ENCODE measurements around the gene IGF1. TPM values are rescaled to one million over a fixed set of nuclear protein-coding genes. Genes with fewer than 3 reads are reported as not detected.

IGF1 gene
- total RNA-seq, 1 experiment from 2014 or later, result 0.42 TPM

- intact Hi-C loops (cut with micrococcal nuclease), result no loop called here
- Histone ChIP-seq H3K4me2 (ENCODE audit: low read length) (no peak overlapping the region), H3K9me2 (ENCODE audit: insufficient read depth) (no peaks in the 10 kb centered on the region), H3K9me3 (ENCODE audit: control insufficient read depth in 1 of 2, insufficient read depth in 1 of 2, low read depth in 1 of 2, low read length in 2 of 2) (no peaks in the 10 kb centered on the region; a peak in 1 of 4 replicates), H4K20me1 (ENCODE audit: insufficient read depth) (no peaks in the 10 kb centered on the region), H3K4me3 (replicated peaks in 1 of 2; ENCODE audit: low read depth in 1 of 2, low read length in 2 of 2) (no peak overlapping the region), H3K36me3 (ENCODE audit: control insufficient read depth in 1 of 2, insufficient read depth in 2 of 2, low read length in 2 of 2) (no peaks in the 10 kb centered on the region), H3K27me3 (ENCODE audit: insufficient read depth, low read length) (no peaks in the 10 kb centered on the region), H3K9ac (ENCODE audit: low read length) (no peak overlapping the region), H3K4me1 (ENCODE audit: control insufficient read depth in 1 of 2, insufficient read depth in 2 of 2, low read length in 2 of 2) (no peaks in the 10 kb centered on the region), H2AFZ (ENCODE audit: low read depth, low read length, poor library complexity, severe bottlenecking) (no peak overlapping the region), H3K79me2 (ENCODE audit: insufficient read depth, low read length) (no peaks in the 10 kb centered on the region), H3K27ac (ENCODE audit: low read depth, low read length) (no peak overlapping the region)
- ChIA-PET CTCF (no interaction called here), POLR2A (no interaction called here), RAD21 (ENCODE audit: low non-redundant PET in 1 of 2, low total read pairs in 2 of 2, uncharacterized antibody in 2 of 2, unreplicated experiment in 2 of 2) (no interaction called here)
- BruUV-seq (replicated peaks), result no TSS peak
- ATAC-seq (no peak), DNase-seq (ENCODE audit: low read depth, low spot score) (no peak)
- TF ChIP-seq EZH2 (IDR thresholded peaks at IDR 0.05), result no peak
- TF ChIP-seq POLR2A (IDR thresholded peaks at IDR 0.05; ENCODE audit: borderline replicate concordance, extremely low read depth, insufficient read depth, insufficient read length), result no peak
- TF ChIP-seq POLR2AphosphoS5 (IDR thresholded peaks at IDR 0.05; ENCODE audit: low read depth, low read length), result no peak
- no peak for TF ChIP-seq ZNF274 (IDR thresholded peaks at IDR 0.05; ENCODE audit: low read depth, low read length)
- TF ChIP-seq SIN3A (IDR thresholded peaks at IDR 0.05; ENCODE audit: low read depth), result no peak
- TF ChIP-seq ZFX (IDR thresholded peaks at IDR 0.05), result no peak
- no peak for TF ChIP-seq EGR1 (IDR thresholded peaks at IDR 0.05; ENCODE audit: low read depth)
- TF ChIP-seq CBX3 (IDR thresholded peaks at IDR 0.05; ENCODE audit: low read depth), result no peak
- no peak for TF ChIP-seq SRF (IDR thresholded peaks at IDR 0.05; ENCODE audit: low read depth)
- TF ChIP-seq RAD21 (IDR thresholded peaks at IDR 0.05; ENCODE audit: low read depth), result no peak
- no peak for TF ChIP-seq SP1 (IDR thresholded peaks at IDR 0.05; ENCODE audit: low read depth)
- no peak for TF ChIP-seq YY1 (IDR thresholded peaks at IDR 0.05; ENCODE audit: extremely low read depth, insufficient replicate concordance, low read depth, low read length)
- no peak for TF ChIP-seq TCF7L2 (IDR thresholded peaks at IDR 0.05; ENCODE audit: borderline replicate concordance, extremely low read depth, insufficient read depth, insufficient read length)
- TF ChIP-seq, protein P1, sequence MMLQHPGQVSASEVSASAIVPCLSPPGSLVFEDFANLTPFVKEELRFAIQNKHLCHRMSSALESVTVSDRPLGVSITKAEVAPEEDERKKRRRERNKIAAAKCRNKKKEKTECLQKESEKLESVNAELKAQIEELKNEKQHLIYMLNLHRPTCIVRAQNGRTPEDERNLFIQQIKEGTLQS (IDR thresholded peaks at IDR 0.05), result no peak
Observed at GRCh38 chr12:102372087-102372486, 108.3 kb downstream of the IGF1 start.

GRCh38 chr12:102371165-102371564 lies 109.2 kb downstream of the IGF1 start:
- ChIA-PET CTCF (no interaction called here), RAD21 (ENCODE audit: low non-redundant PET in 1 of 2, low total read pairs in 2 of 2, uncharacterized antibody in 2 of 2, unreplicated experiment in 2 of 2) (no interaction called here), POLR2A (no interaction called here)
- Histone ChIP-seq H3K27ac (ENCODE audit: low read depth, low read length) (no peak overlapping the region), H4K20me1 (ENCODE audit: insufficient read depth) (no peaks in the 10 kb centered on the region), H2AFZ (ENCODE audit: low read depth, low read length, poor library complexity, severe bottlenecking) (no peak overlapping the region), H3K27me3 (ENCODE audit: insufficient read depth, low read length) (no peaks in the 10 kb centered on the region), H3K9me3 (ENCODE audit: control insufficient read depth in 1 of 2, insufficient read depth in 1 of 2, low read depth in 1 of 2, low read length in 2 of 2) (no peaks in the 10 kb centered on the region; a peak in 1 of 4 replicates), H3K79me2 (ENCODE audit: insufficient read depth, low read length) (no peaks in the 10 kb centered on the region), H3K4me1 (ENCODE audit: control insufficient read depth in 1 of 2, insufficient read depth in 2 of 2, low read length in 2 of 2) (no peaks in the 10 kb centered on the region), H3K4me2 (ENCODE audit: low read length) (no peak overlapping the region), H3K9me2 (ENCODE audit: insufficient read depth) (no peaks in the 10 kb centered on the region), H3K9ac (ENCODE audit: low read length) (no peak overlapping the region), H3K4me3 (replicated peaks in 1 of 2; ENCODE audit: low read depth in 1 of 2, low read length in 2 of 2) (no peak overlapping the region), H3K36me3 (ENCODE audit: control insufficient read depth in 1 of 2, insufficient read depth in 2 of 2, low read length in 2 of 2) (no peaks in the 10 kb centered on the region)
- no TSS peak for BruUV-seq (replicated peaks)
- ATAC-seq, result no peak
- intact Hi-C loops (cut with micrococcal nuclease), result no loop called here
- DNase-seq (ENCODE audit: low read depth, low spot score), result no peak
- TF ChIP-seq POLR2A (IDR thresholded peaks at IDR 0.05; ENCODE audit: borderline replicate concordance, extremely low read depth, insufficient read depth, insufficient read length) (no peak), FOSL1 (IDR thresholded peaks at IDR 0.05; ENCODE audit: low read depth) (no peak), ELF1 (IDR thresholded peaks at IDR 0.05; ENCODE audit: borderline replicate concordance, low read depth) (no peak), EZH2 (IDR thresholded peaks at IDR 0.05) (no peak), POLR2AphosphoS5 (IDR thresholded peaks at IDR 0.05; ENCODE audit: low read depth, low read length) (no peak), EZH2phosphoT487 (IDR thresholded peaks at IDR 0.05; ENCODE audit: borderline replicate concordance) (no peak), JUND (IDR thresholded peaks at IDR 0.05) (no peak), TCF7L2 (IDR thresholded peaks at IDR 0.05; ENCODE audit: borderline replicate concordance, extremely low read depth, insufficient read depth, insufficient read length) (no peak)
- TF ChIP-seq, protein P2, sequence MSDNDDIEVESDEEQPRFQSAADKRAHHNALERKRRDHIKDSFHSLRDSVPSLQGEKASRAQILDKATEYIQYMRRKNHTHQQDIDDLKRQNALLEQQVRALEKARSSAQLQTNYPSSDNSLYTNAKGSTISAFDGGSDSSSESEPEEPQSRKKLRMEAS (IDR thresholded peaks at IDR 0.05), result no peak
- TF ChIP-seq, protein P3, sequence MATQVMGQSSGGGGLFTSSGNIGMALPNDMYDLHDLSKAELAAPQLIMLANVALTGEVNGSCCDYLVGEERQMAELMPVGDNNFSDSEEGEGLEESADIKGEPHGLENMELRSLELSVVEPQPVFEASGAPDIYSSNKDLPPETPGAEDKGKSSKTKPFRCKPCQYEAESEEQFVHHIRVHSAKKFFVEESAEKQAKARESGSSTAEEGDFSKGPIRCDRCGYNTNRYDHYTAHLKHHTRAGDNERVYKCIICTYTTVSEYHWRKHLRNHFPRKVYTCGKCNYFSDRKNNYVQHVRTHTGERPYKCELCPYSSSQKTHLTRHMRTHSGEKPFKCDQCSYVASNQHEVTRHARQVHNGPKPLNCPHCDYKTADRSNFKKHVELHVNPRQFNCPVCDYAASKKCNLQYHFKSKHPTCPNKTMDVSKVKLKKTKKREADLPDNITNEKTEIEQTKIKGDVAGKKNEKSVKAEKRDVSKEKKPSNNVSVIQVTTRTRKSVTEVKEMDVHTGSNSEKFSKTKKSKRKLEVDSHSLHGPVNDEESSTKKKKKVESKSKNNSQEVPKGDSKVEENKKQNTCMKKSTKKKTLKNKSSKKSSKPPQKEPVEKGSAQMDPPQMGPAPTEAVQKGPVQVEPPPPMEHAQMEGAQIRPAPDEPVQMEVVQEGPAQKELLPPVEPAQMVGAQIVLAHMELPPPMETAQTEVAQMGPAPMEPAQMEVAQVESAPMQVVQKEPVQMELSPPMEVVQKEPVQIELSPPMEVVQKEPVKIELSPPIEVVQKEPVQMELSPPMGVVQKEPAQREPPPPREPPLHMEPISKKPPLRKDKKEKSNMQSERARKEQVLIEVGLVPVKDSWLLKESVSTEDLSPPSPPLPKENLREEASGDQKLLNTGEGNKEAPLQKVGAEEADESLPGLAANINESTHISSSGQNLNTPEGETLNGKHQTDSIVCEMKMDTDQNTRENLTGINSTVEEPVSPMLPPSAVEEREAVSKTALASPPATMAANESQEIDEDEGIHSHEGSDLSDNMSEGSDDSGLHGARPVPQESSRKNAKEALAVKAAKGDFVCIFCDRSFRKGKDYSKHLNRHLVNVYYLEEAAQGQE (IDR thresholded peaks at IDR 0.05; ENCODE audit: low read depth), result no peak
